KMS-11 (cell line): ENCODE data around the gene USP17L19.
"Not testable (repeated sequence)": the region's sequence is repeated elsewhere in the genome, so short reads cannot be mapped to it uniquely, and the experiment has no call there.

Source experiments
- H2AFZ ChIP-seq: fragments of 200-600 bp; sonication (generic); 2 replicates; pipeline ENCODE4 v1.6.1; 2016; ENCODE audit warnings: antibody characterized with exemption, mixed run types, low read depth
- H3K27ac ChIP-seq: fragments of 200-600 bp; sonication (generic); 2 replicates; pipeline ENCODE4 v1.6.1; 2016; ENCODE audit warnings: mild to moderate bottlenecking, mixed run types
- H3K27me3 ChIP-seq: fragments of 200-600 bp; sonication (generic); 2 replicates; pipeline ENCODE4 v1.6.1; 2017; ENCODE audit warnings: mild to moderate bottlenecking, low read depth, mixed run types, moderate library complexity; ENCODE audit not compliant: insufficient read depth
- H3K36me3 ChIP-seq: fragments of 200-600 bp; sonication (generic); 2 replicates; pipeline ENCODE4 v1.6.1; 2017; ENCODE audit warnings: mild to moderate bottlenecking, mixed run types; ENCODE audit not compliant: insufficient read depth
- H3K4me1 ChIP-seq: fragments of 200-600 bp; sonication (generic); 2 replicates; pipeline ENCODE4 v1.6.1; 2016; ENCODE audit warnings: mild to moderate bottlenecking, low read depth, mixed run types; ENCODE audit not compliant: poor library complexity, severe bottlenecking
- H3K4me2 ChIP-seq: fragments of 200-600 bp; sonication (generic); 2 replicates; pipeline ENCODE4 v1.7.0; 2016; ENCODE audit warnings: mild to moderate bottlenecking, mixed run types
- H3K4me3 ChIP-seq: fragments of 200-600 bp; sonication (generic); IDR thresholded peaks from 2 replicates; pipeline ENCODE4 v1.6.1; 2017; ENCODE audit warnings: low read depth, low read length, mixed read lengths; ENCODE audit not compliant: insufficient read depth
- H3K79me2 ChIP-seq: fragments of 200-600 bp; sonication (generic); 2 replicates; pipeline ENCODE4 v1.6.1; 2016; ENCODE audit warnings: low read depth, mixed run types; ENCODE audit not compliant: insufficient read depth
- H3K9ac ChIP-seq: fragments of 200-600 bp; sonication (generic); 2 replicates; pipeline ENCODE4 v1.6.1; 2016; ENCODE audit warnings: mild to moderate bottlenecking, mixed run types
- H4K20me1 ChIP-seq: fragments of 200-600 bp; sonication (generic); 2 replicates; pipeline ENCODE4 v1.6.1; 2016; ENCODE audit warnings: mild to moderate bottlenecking, mixed run types; ENCODE audit not compliant: insufficient read depth

USP17L19 gene, protein sequence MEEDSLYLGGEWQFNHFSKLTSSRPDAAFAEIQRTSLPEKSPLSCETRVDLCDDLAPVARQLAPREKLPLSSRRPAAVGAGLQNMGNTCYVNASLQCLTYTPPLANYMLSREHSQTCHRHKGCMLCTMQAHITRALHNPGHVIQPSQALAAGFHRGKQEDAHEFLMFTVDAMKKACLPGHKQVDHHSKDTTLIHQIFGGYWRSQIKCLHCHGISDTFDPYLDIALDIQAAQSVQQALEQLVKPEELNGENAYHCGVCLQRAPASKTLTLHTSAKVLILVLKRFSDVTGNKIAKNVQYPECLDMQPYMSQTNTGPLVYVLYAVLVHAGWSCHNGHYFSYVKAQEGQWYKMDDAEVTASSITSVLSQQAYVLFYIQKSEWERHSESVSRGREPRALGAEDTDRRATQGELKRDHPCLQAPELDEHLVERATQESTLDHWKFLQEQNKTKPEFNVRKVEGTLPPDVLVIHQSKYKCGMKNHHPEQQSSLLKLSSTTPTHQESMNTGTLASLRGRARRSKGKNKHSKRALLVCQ

DNA sequence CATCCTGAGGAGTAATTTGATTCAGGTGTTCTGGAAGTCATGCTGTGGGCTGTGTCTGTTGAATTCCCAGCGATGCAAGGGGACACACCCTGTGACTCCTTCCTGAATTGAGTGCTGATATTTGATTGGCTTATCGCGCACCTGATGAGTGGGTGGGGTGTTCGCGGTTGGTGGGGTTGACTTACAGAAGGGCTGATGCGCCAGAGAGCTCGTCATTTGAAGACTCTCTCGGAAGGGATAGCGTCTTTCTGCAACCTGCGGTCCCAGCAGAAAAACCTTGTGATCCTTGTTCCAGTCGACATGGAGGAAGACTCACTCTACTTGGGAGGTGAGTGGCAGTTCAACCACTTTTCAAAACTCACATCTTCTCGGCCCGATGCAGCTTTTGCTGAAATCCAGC, at the start of gene USP17L19:
TSS of gene USP17L19 (plus strand) at position 301 of the 400 bp plus-strand sequence. CDS start at position 301, 0 bp downstream.
- not testable (repeated sequence) for H3K27me3 ChIP-seq, H3K4me2 ChIP-seq, H4K20me1 ChIP-seq, H3K9ac ChIP-seq, H3K36me3 ChIP-seq, H2AFZ ChIP-seq, H3K27ac ChIP-seq, H3K4me3 ChIP-seq, H3K4me1 ChIP-seq, H3K79me2 ChIP-seq

DNA sequence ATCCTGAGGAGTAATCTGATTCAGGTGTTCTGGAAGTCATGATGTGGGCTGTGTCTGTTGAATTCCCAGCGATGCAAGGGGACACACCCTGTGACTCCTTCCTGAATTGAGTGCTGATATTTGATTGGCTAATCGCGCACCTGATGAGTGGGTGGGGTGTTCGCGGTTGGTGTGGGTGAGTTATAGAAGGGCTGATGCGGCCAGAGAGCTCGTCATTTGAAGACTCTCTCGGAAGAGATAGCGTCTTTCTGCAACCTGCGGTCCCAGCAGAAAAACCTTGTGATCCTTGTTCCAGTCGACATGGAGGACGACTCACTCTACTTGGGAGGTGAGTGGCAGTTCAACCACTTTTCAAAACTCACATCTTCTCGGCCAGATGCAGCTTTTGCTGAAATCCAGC, 42.8 kb upstream of the USP17L19 start, which contains the start of gene USP17L10:
TSS of gene USP17L10 (plus strand) at position 301 of the 400 bp plus-strand sequence. CDS start at position 301, 0 bp downstream.
- H4K20me1 ChIP-seq, H3K79me2 ChIP-seq, H3K36me3 ChIP-seq, H2AFZ ChIP-seq, H3K27me3 ChIP-seq, H3K27ac ChIP-seq, H3K4me3 ChIP-seq, H3K9ac ChIP-seq, H3K4me1 ChIP-seq, H3K4me2 ChIP-seq: not testable (repeated sequence)

DNA sequence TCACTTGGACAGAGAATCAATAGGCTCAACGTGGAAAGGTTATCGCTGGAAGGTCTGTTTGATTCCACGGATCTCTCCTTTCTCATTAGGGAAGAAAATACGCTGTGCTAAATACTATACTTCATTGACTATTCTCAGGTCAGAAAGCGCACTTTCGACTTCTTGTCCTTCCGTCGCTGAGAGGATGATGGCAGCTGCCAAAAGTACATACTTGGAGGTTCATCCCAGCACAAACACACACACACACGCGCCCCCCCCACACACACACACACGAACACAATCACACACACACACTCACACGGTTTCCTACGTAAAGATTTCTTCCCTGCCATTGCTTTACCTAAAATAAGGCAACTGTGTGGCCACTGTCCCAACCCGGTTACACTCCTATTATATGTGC, 38.5 kb upstream of the USP17L19 start:
- not testable (repeated sequence) for H3K9ac ChIP-seq, H3K27ac ChIP-seq, H3K4me2 ChIP-seq, H3K4me1 ChIP-seq, H3K4me3 ChIP-seq, H3K36me3 ChIP-seq, H2AFZ ChIP-seq, H4K20me1 ChIP-seq, H3K27me3 ChIP-seq, H3K79me2 ChIP-seq

DNA sequence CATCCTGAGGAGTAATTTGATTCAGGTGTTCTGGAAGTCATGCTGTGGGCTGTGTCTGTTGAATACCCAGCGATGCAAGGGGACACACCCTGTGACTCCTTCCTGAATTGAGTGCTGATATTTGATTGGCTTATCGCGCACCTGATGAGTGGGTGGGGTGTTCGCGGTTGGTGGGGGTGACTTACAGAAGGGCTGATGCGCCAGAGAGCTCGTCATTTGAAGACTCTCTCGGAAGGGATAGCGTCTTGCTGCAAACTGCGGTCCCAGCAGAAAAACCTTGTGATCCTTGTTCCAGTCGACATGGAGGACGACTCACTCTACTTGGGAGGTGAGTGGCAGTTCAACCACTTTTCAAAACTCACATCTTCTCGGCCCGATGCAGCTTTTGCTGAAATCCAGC, 38.1 kb upstream of the USP17L19 start, which contains the start of gene USP17L11:
TSS of gene USP17L11 (plus strand) at position 301 of the 400 bp plus-strand sequence. CDS start at position 301, 0 bp downstream.
- H3K4me2 ChIP-seq, H3K9ac ChIP-seq, H3K79me2 ChIP-seq, H3K4me1 ChIP-seq, H3K27ac ChIP-seq, H3K27me3 ChIP-seq, H4K20me1 ChIP-seq, H3K36me3 ChIP-seq, H3K4me3 ChIP-seq, H2AFZ ChIP-seq: not testable (repeated sequence)

DNA sequence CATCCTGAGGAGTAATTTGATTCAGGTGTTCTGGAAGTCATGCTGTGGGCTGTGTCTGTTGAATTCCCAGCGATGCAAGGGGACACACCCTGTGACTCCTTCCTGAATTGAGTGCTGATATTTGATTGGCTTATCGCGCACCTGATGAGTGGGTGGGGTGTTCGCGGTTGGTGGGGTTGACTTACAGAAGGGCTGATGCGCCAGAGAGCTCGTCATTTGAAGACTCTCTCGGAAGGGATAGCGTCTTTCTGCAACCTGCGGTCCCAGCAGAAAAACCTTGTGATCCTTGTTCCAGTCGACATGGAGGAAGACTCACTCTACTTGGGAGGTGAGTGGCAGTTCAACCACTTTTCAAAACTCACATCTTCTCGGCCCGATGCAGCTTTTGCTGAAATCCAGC, 33.3 kb upstream of the USP17L19 start, which contains the start of gene USP17L12:
TSS of gene USP17L12 (plus strand) at position 301 of the 400 bp plus-strand sequence. CDS start at position 301, 0 bp downstream.
- not testable (repeated sequence) for H3K27ac ChIP-seq, H3K27me3 ChIP-seq, H3K4me3 ChIP-seq, H3K9ac ChIP-seq, H3K4me2 ChIP-seq, H3K79me2 ChIP-seq, H4K20me1 ChIP-seq, H2AFZ ChIP-seq, H3K36me3 ChIP-seq, H3K4me1 ChIP-seq

DNA sequence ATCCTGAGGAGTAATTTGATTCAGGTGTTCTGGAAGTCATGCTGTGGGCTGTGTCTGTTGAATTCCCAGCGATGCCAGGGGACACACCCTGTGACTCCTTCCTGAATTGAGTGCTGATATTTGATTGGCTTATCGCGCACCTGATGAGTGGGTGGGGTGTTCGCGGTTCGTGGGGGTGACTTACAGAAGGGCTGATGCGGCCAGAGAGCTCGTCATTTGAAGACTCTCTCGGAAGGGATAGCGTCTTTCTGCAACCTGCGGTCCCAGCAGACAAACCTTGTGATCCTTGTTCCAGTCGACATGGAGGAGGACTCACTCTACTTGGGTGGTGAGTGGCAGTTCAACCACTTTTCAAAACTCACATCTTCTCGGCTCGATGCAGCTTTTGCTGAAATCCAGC, 28.6 kb upstream of the USP17L19 start, which contains the start of gene USP17L13:
TSS of gene USP17L13 (plus strand) at position 301 of the 400 bp plus-strand sequence. CDS start at position 301, 0 bp downstream.
- not testable (repeated sequence) for H3K4me2 ChIP-seq, H3K27me3 ChIP-seq, H3K27ac ChIP-seq, H2AFZ ChIP-seq, H3K9ac ChIP-seq, H4K20me1 ChIP-seq, H3K79me2 ChIP-seq, H3K4me3 ChIP-seq, H3K4me1 ChIP-seq, H3K36me3 ChIP-seq

DNA sequence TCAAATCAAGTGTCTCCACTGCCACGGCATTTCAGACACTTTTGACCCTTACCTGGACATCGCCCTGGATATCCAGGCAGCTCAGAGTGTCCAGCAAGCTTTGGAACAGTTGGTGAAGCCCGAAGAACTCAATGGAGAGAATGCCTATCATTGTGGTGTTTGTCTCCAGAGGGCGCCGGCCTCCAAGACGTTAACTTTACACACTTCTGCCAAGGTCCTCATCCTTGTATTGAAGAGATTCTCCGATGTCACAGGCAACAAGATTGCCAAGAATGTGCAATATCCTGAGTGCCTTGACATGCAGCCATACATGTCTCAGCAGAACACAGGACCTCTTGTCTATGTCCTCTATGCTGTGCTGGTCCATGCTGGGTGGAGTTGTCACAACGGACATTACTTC, 22.9 kb upstream of the USP17L19 start:
- H3K4me3 ChIP-seq, H3K36me3 ChIP-seq, H3K27me3 ChIP-seq, H3K4me1 ChIP-seq, H3K4me2 ChIP-seq, H3K79me2 ChIP-seq, H3K27ac ChIP-seq, H2AFZ ChIP-seq, H4K20me1 ChIP-seq, H3K9ac ChIP-seq: not testable (repeated sequence)

DNA sequence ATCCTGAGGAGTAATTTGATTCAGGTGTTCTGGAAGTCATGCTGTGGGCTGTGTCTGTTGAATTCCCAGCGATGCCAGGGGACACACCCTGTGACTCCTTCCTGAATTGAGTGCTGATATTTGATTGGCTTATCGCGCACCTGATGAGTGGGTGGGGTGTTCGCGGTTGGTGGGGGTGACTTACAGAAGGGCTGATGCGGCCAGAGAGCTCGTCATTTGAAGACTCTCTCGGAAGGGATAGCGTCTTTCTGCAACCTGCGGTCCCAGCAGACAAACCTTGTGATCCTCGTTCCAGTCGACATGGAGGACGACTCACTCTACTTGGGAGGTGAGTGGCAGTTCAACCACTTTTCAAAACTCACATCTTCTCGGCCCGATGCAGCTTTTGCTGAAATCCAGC, 19.1 kb upstream of the USP17L19 start, which contains the start of gene USP17L15:
TSS of gene USP17L15 (plus strand) at position 301 of the 400 bp plus-strand sequence. CDS start at position 301, 0 bp downstream.
- H3K4me1 ChIP-seq, H4K20me1 ChIP-seq, H3K9ac ChIP-seq, H2AFZ ChIP-seq, H3K27me3 ChIP-seq, H3K4me2 ChIP-seq, H3K36me3 ChIP-seq, H3K27ac ChIP-seq, H3K4me3 ChIP-seq, H3K79me2 ChIP-seq: not testable (repeated sequence)

DNA sequence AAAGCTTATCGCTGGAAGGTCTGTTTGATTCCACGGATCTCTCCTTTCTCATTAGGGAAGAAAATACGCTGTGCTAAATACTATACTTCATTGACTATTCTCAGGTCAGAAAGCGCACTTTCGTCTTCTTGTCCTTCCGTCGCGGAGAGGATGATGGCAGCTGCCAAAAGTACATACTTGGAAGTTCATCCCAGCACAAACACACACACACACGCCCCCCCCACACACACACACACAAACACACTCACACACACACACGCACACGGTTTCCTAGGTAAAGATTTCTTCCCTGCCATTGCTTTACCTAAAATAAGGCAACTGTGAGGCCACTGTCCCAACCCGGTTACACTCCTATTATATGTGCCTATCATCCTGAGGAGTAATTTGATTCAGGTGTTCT, 14.7 kb upstream of the USP17L19 start:
- H3K79me2 ChIP-seq, H2AFZ ChIP-seq, H3K4me2 ChIP-seq, H3K27me3 ChIP-seq, H3K4me1 ChIP-seq, H3K27ac ChIP-seq, H3K9ac ChIP-seq, H3K4me3 ChIP-seq, H4K20me1 ChIP-seq, H3K36me3 ChIP-seq: not testable (repeated sequence)

DNA sequence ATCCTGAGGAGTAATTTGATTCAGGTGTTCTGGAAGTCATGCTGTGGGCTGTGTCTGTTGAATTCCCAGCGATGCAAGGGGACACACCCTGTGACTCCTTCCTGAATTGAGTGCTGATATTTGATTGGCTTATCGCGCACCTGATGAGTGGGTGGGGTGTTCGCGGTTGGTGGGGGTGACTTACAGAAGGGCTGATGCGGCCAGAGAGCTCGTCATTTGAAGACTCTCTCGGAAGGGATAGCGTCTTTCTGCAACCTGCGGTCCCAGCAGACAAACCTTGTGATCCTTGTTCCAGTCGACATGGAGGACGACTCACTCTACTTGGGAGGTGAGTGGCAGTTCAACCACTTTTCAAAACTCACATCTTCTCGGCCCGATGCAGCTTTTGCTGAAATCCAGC, 9.6 kb upstream of the USP17L19 start, which contains the start of gene USP17L17:
TSS of gene USP17L17 (plus strand) at position 301 of the 400 bp plus-strand sequence. CDS start at position 301, 0 bp downstream.
- not testable (repeated sequence) for H4K20me1 ChIP-seq, H3K36me3 ChIP-seq, H3K9ac ChIP-seq, H3K4me1 ChIP-seq, H3K79me2 ChIP-seq, H3K27ac ChIP-seq, H3K27me3 ChIP-seq, H3K4me3 ChIP-seq, H2AFZ ChIP-seq, H3K4me2 ChIP-seq
